DMS153 (cell line): ENCODE data around the gene MED19.
"Not testable (repeated sequence)": the region's sequence is repeated elsewhere in the genome, so short reads cannot be mapped to it uniquely, and the experiment has no call there.

Experiments
- DNase-seq: peaks from one replicate; lab custom pipeline; 2025; lab: John Stamatoyannopoulos, UW

Gene MED19, protein sequence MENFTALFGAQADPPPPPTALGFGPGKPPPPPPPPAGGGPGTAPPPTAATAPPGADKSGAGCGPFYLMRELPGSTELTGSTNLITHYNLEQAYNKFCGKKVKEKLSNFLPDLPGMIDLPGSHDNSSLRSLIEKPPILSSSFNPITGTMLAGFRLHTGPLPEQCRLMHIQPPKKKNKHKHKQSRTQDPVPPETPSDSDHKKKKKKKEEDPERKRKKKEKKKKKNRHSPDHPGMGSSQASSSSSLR

DNA sequence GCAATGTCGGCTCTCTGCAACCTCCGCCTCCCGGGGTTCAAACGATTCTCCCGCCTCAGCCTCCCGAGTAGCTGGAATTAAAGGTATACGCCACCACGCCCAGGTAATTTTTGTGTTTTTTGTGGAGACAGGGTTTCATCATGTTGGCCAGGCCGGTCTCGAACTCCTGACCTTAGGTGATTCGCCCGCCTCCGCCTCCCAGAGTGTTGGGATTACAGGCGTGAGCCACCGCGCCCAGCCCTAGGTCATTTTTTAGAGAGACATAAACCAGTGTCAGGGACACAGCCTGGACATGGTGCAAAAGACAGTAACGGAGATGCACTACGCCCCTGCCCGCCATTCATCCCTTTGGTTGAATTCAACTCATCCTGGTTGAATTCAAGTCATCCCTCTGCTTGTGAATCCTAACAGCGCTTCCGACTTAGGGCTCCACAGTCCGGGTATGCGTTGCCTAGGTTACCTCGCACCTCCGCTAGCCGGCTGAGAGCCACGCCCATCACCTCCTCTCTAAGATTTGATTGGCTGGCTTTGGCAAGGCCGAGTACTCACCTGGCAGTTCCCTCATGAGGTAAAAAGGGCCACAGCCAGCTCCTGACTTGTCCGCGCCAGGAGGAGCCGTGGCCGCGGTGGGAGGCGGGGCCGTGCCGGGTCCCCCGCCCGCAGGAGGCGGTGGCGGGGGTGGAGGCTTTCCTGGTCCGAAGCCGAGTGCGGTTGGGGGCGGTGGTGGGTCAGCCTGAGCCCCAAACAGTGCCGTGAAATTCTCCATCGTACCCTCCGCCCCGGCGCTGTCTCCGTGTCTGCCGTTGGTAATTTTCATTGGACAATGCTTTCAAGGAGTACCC, at the start of gene MED19:
MED19 (minus strand) TSS at position 802 of the 842 bp plus-strand sequence; CDS start at position 766, 36 bp downstream.
- DNase-seq: peak; percentile 91

DNA sequence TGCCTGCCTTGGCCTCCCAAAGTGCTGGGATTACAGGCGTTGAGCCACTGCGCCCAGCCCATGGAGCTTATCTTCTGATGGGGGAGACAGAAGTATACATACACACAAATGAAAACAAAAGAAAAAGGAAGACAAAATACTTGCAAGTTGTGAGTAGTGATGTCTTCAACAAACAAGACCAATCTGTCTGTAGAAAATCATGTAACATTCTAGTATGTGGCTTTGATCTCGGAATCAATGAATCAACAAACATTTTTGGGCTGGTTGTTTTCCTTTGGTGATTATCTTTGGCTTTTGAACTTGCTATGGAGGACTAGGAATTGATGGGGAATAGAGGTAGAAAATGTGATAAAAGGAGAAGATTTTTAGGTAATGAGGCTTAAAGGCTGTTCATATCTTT, 46.2 kb upstream of the MED19 start:
- no peak for DNase-seq

DNA sequence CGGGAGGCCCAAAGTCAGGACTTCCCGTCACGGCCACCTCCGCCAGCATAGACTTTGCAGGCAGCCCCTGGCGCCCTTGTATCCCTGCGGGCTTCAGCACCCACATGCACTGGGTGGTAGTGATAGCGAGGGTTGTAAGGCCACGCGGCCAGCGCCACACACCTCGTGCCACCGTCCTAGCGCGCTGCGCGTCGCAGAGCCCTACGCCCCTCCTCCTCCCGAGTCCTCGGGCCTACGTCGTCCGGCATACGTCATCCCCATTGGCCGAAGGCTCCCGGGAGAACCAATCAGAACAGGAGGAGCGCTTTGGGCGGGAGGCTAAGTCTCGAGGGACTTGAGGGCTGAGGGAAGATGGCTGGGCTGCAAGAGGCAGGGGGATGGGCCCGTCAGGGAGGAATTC, 40.9 kb upstream of the MED19 start:
- DNase-seq: no peak

DNA sequence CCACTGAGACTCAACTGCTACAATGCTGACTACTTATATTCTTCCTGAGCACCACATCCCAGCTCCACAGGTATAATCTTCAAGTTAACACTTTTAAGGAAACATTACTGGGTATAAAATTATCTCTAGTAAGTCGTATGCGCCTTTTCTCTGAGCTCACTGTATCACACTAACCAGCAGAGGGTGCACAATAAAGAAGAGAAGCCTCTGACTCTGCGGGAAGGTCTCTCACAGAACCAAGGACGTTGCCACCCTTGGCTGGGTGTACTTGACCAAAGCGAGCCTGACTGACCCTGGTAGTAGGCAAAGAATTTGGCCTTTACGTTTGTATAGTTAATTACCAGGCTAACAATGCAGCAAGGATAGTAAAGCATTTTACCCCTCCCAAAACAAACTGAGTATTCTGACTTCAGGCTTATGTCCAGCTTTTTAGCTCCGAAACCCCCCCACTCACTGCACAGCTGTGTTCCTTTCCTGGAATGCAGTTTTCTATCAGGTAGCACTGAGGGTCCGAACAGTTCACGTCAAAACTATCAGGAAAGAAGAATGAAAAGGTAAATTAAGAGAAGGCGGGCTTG, 39.8 kb upstream of the MED19 start, which contains the start of gene BTBD18:
BTBD18 (minus strand) TSS at position 144 of the 578 bp plus-strand sequence. CDS start 631 bp downstream, outside the sequence.
- DNase-seq: peak; percentile 13

DNA sequence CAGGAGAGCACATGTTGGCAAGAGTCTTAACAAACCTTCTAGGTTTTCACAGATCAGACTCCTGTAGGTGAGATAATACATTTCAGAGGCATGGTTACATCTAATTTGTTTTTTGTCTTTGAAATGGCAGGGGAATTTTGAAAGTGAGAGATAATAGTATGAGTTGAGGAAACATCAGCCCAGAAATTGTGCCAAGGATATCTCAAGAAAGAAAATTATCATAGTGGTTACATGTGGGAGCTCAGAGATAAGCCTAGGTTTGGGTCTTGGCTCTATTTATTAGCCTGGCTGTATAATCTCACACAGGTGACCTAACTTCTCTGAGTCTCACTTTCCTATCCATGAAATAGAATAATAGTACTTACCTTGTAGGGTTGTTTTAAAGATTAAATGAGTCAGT, 39.2 kb upstream of the MED19 start:
- DNase-seq: no peak

DNA sequence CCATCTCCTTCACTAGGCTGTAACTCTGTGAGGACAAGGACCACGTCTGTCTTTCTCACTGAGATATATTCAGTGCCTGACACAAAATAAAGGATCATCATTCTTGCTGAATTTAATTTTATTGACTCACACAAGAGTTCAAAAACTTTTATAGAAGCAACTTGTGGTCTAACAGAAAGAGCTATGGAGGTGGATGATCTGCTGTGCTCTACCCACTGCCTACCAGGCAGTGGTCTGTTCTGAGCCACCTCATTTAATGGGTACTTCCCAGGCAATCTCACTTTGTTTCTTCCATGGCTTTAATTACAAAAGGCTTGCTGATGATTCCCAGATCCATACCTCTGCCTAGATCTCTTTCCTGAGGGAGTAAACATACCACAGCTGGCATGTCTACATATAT, 34.9 kb upstream of the MED19 start:
- DNase-seq: no peak

DNA sequence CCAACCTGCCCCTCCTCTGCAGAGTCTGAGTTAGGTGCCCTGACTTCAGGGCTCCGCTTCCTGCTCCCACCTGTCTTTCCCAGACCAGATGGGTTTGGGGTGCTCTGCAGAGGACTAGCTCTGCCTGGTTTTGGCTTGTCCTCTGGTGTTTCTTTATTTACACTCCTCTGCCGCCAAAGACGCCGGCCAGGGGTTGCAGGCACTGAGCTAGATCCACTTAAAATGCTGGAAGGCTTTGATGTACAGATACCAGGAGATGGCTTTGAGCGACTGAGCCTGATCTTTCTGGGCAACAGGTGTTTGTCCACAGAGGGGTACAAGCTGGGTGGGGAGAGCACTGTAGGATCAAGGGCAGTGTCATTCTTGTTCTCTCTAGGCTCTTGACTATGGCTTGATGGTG, 33.2 kb upstream of the MED19 start:
- no peak for DNase-seq

DNA sequence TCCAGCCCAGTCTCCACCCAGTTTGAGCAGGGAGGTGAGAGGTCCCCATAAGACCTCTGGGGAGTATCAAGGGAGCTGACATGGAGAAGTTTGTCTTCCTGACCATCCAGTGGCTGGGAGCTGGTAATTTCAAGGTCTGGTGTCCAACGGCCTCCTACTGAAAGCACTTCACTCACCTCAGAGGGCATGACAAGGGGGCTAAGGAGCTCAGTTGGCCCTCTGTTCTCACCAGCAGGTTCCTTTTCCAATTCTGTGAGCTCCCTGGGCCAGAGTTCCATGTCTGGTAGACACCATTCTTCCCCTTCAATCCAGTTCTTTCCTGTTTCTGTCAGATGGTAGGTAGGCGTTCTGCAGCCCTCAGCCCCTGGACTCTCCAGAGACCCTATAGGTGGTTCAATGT, 32.3 kb upstream of the MED19 start:
- DNase-seq: no peak

DNA sequence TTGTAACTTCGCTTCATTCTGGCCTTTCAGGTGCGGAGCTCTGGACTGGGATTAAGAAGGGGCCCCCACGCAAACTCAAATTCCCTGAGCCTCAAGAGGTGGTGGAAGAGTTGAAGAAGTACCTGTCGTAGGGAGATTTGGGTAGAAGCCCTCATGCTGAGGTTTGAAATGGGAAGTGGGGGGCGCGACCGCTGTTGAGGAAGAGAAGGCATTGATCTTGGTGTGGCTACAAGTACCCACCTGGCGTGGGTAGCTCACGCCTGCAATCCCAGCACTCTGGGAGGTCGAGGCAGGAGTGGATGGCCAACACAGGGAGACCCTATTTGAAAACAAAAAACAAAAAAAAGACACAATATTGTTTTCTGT, 30.1 kb upstream of the MED19 start:
- DNase-seq: no peak

DNA sequence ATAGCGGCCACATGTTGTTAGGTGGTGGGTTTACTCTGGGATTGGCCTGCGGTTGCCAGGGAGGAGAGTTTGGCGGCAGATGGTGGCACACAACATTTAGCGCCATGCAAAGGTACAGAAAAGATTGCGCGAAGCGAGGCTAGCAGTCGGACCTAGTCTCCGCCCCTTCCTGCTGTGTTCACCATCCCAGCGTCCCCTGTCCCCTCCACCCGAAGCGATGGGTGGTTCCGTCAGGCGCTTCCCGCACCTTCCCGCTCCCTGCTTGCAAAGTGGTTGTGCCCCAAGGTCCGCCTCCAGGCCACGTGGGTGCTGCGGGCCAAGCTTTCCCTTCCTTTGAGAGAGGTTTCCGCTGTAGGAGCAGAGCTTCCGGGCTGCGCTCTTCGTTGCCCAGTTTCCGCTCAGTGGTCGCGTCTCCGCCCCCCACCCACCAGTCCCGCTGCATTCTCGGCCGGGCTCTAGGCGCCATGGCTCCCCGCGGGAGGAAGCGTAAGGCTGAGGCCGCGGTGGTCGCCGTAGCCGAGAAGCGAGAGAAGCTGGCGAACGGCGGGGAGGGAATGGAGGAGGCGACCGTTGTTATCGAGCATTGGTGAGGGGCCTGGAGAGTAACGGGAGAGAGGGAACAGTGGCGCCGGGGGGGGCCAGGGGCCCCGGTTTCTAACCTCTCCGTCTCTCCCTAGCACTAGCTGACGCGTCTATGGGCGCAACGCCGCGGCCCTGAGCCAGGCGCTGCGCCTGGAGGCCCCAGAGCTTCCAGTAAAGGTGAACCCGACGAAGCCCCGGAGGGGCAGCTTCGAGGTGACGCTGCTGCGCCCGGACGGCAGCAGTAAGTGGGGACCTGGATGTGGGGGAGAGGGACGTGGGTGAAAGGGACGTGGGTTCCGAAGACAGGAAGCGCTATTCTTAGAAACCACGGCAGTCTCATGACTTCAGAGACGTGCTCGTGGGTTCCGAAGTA, 29.4 kb upstream of the MED19 start, which contains the start of gene SELENOH:
SELENOH (plus strand) TSS at position 360 of the 955 bp plus-strand sequence; CDS start at position 465, 105 bp downstream.
- peak; percentile 95 for DNase-seq

DNA sequence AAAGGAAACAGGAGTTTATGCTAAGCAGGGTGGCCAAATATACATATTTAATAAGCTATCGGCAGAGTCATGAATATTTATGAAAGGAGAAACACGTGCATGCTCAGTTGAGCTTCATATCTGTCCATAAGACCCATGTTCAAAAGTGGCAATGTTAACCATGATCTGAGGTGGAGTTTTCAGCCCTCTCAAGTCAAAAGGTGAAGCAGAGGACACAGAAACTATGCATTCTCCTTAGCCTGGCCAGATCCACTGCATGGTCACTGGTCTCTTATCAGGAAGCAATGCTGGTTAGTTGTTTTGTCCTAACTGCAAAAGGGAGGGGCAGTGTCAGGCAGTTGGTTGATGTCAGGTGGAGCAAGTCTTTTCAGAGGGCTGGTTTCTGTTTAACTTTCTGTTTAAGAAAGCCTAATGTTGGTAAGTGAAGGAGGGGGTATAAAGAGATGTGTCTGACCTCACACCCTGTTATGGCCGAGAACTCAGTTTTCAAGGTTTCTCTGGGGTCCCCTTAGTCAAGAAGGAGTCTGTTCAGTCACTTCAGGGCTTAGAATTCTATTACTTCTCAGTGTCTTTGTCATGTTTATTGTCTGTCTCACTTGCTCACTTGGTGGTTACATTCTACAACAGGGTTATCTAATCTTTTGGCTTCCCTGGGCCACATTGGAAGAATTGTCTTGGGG, 23.7 kb upstream of the MED19 start:
- no peak for DNase-seq

DNA sequence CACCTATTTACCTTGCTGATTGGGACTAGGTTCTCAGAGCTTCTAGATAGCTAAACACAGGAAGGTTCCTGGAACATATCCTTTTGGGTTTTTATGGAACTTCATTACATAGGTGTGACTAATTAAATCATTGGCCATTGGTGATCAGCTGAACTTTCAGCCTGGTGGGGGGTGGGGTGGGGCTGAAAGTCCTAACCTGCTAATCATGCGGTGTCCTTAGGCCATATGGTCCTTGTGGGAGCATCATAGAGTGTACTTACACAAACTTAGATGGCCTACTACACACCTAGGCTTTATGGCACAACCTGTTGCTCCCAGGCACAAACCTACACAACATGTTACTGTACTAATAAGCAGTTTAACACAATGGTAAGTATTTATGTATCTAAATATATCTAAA, 20.6 kb upstream of the MED19 start:
- no peak for DNase-seq

DNA sequence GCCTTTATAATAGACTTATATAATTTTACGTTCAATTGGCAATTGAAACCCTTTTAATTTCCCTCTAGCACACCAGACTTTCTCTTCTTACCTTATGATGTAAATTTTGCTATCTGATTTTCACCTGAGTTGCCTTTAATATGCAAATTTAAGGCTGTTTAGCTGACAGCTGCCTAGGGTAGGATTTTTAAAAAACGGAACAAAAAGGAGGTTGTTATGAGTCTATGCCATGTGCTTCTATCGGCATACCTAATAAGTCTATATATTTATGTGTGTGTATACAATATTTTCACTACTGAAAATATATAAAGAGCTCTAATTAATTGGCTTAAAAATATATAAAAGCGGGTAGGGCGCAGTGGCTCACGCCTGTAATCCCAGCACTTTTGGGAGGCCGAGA, 17.5 kb upstream of the MED19 start:
- DNase-seq: no peak

DNA sequence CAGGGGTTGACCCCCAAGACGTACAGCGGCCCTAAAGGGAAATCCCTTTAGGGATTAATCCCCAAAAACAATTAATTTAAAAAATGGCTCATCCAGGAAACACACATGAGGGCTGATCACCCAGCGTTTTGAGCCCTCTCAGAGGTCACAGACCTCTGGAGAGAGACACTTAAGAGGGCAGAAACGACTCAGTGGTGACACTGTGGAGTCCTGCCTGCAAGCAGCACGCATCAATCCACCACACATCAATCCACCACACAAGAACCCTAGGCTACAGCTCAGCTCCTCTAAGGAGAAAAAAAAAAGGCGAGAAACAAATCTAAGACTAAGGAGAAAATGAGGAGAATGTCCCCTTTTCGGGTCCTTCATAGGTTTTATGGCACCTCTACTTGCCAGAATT, 16.8 kb upstream of the MED19 start:
- DNase-seq: no peak

DNA sequence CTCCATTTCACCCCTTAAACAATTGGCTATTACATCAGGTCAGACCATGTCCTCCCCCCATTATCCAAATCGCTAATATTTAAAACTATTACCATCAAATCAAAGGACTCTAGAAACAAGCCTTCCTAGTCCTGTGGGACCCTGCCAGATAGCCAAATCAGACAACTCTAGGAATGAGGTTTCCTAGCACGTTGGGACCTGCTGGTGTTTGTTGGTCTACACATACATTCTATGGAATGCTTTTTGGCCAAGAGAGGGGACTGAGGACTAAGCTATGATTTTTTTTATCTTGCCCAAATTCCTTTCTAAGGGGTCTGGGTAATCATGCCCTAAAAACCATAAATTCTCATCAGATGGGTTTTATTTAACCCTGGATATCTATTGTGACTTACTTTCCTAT, 15.2 kb upstream of the MED19 start:
- DNase-seq: no peak

DNA sequence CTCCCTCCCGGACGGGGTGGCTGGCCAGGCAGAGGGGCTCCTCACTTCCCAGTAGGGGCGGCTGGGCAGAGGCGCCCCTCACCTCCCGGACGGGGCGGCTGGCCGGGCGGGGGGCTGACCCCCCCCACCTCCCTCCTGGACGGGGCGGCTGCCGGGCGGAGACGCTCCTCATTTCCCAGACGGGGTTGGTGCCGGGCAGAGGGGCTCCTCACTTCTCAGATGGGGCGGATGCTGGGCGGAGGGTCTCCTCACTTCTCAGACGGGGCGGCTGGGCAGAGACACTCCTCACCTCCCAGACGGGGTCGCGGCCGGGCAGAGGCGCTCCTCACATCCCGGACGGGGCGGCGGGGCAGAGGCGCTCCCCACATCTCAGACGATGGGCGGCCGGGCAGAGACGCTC, 4.7 kb upstream of the MED19 start:
- DNase-seq: not testable (repeated sequence)

DNA sequence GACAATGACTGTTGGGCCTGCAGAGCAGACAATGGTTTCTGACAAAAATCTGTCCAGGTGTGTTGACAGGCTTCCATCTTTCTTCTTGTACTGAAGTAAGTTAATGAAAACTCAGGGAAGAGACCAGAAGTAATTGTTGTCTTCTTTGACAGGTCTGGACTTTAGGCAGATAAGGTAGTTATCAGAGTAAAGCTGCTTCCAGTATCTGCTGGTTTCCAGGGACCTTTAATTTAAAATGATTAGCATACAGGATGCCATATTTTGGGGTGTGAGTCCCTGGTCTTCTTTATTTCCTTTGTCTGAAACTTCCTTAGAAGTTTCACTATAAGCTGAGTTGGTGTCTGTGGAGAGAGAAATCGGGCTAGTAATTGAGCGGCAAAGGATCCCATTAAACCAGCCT, 1.8 kb upstream of the MED19 start:
- no peak for DNase-seq

DNA sequence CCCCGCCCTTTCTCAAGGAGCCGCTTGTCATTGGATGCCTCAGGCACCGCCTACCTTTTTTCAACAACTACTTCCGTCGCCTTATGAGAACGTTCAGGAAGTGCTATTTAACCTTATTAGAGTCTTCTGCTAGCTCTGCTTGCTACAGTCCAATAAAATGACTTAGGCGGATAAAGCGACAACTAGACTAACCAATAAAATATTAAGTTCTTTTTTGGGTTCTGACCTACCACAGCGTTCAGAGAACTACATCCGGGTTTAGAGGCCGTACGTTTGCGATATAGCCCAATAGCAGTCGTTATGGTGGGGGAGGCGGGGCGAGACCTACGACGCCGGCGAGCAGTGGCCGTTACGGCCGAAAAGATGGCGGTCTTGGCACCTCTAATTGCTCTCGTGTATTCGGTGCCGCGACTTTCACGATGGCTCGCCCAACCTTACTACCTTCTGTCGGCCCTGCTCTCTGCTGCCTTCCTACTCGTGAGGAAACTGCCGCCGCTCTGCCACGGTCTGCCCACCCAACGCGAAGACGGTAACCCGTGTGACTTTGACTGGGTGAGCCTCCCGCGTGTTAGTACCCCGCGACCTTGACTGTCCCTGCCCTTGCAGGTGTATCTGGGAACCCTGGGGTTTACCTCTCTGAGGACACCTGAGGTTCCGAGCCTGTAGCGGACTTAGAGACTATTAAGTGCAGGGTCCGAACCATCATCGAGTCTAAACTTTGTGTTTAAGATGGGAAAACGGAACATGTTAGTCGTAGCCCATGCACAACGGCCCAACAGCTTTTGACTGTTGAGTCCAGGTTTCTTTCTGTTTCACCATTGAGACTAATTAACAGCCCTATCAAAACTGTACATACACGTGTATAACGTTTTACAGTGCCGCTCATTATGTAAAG, 488 bp upstream of the MED19 start, which contains the start of gene TMX2:
TMX2 (plus strand) TSS at position 338 of the 895 bp plus-strand sequence; CDS start at position 364, 26 bp downstream.
- DNase-seq: peak; percentile 100

DNA sequence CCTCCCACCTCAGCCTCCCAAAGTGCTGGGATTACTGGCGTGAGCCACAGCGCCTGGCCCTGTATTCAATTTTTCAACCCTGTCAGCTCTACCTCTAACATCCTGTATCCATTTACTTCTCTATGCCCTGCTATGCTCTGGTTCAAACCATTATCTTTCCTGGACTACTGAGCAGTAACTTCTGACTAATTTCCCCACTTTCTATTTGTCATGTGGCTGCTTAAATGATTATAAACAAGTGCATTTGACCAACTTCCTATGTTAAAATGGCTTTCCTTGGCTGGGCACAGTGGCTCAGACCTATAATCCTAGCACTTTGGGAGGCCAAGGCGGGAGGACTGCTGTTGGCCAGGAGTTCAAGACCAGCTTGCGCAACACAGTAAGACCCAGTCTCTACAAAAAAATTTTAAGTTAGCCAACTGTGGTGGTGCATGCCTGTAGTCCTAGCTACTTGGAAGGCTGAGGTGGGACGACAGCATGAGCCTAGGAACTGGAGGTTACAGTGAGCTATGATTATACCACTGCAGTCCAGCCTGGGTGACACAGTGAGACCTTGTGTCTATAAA, 2.1 kb downstream of the MED19 start:
- DNase-seq: no peak

DNA sequence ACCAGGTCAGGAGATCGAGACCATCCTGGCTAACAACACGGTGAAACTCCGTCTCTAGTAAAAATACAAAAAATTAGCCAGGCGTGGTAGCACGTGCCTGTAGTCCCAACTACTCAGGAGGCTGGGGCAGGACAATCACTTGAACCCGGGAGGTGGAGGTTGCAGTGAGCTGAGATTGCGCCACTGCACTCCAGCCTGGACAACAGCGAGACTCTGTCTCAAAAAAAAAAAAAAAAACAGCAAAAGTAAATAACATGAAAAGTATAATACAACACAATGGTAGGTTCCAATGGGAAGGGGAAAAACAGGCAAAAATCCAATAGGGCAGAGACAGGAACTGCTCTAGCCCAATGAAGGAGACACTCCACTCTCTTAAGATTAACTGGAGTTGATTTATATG, 6.6 kb downstream of the MED19 start:
- DNase-seq: not testable (repeated sequence)
